ENCODE measurements around the gene RIPOR3. TPM values are rescaled to one million over a fixed set of nuclear protein-coding genes. Genes with fewer than 3 reads are reported as not detected.
"Not testable (repeated sequence)": the region's sequence is repeated elsewhere in the genome, so short reads cannot be mapped to it uniquely, and the experiment has no call there.

The RIPOR3 gene
- polyA plus RNA-seq, 5 donors, result 2.2 to 4.1 (median 3.0) TPM

DNA sequence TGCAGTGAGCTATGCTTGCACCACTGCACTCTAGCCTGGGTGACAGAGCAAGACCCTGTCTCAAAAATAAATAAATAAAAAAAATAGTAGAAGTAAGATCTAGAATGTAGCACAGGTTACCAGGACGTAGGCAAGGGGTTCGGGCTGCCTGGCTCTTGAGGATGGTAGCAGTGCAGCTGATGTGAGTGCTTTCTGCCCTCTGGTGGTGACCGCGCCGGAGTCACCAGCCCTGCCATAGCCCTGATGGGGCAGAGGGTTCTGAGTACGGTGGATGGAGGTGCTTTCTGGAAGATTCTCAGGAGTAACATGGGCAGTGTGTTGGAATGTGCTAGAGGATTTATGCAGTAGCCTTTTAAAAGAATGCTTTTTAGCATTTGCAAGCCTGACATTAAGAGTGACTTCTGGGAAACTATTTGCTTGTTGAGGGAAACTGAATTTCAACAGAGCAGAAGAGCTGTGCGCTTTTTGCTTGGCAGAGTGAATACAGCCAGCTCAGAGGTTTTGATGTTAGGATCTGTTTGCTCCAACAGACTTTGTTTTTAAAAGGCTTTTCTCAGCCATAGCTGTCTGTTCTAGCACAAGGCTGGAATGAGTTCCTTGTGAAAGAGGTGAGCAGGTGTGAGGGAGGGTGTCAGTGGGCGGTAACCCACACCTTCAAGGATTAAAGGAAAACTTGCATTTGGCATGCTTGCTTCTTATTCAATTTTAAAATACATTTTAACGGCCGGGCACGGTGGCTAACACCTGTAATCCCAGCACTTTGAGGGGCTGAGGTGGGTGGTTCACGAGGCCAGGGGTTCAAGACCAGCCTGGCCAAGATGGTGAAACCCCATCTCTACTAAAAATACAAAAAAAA lies 115.2 kb downstream of the RIPOR3 start:
- peak in 1 of 2 donors; percentile 60 for DNase-seq

DNA sequence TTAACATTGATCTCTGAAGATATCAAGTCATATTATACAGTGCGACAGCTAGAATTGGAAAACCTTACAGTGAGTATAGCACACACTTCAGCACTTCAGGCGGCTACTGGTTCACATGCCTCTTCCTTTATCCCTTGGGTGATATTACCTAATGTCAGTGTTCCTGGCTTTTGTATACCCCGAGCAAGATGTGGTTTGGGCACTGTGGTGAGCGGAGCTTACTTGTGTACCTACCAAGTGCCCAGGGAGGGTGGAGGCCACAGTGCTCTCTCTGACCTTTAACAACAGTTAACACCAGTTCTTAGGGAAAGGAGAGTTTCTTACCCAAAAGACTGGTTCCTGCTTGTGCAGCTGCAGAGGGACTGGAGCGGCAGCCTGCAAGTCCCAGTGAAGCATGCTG lies 116.8 kb downstream of the RIPOR3 start:
- DNase-seq, result no peak

DNA sequence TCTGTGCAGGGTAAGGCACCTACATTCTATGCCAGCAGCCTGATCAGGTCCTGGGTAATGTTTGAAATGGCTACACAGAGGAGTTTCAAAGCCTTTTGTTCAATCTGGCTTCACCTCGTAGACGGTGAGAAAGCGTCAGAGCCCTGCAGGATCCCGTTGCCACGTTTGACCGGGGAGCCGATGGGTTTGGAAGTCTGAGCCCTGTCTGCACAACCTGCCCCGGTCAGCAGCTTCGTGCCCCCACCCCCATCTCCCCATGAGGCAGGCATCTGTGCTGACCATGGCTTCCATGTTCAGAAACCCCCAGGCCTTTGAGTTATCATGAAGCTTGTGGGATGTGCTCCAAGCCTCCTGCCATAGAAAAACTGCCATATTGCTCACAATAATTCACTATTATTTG lies 117.2 kb downstream of the RIPOR3 start:
- DNase-seq, result no peak

DNA sequence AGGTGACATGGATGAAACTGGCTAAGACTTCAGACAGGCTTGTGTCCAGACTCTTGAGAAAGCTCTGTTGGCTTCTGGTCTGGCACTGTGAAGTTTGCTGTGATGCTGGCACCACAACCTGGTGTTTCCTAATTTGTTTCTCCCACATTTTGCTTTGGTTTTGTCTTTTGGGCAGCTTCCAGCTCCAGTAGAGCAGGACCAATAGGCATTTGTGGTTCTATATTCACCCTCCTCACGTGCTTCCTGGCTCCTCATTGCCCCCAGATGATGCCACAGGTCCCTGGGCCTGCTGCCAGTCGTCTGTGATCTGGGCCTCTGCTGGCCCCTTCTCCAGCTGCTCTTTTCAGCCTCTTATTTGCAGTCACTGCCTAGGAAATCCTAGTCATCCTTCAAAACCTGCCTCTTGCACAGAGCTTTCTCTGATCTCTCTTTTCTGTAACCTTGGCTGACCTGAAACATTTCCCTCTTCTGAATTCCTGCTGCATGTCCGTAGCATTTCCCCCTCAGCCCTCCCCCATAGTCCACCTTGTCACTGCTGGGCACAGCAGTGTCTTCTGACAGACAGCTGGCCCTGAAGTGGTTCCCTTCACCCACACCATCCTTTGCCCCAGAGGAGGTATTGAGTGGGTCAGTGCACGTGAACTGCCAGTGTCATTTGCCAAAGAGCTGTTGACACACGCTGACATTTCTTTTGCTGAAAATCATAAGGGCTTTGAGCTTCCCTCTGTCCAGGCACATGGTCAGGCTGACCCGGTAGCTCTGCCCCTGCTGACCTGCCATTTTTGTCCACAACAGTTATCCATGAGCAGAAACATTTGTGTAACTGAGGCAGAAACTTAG lies 118.2 kb downstream of the RIPOR3 start:
- DNase-seq, result peak in 1 of 2 donors; percentile 36

DNA sequence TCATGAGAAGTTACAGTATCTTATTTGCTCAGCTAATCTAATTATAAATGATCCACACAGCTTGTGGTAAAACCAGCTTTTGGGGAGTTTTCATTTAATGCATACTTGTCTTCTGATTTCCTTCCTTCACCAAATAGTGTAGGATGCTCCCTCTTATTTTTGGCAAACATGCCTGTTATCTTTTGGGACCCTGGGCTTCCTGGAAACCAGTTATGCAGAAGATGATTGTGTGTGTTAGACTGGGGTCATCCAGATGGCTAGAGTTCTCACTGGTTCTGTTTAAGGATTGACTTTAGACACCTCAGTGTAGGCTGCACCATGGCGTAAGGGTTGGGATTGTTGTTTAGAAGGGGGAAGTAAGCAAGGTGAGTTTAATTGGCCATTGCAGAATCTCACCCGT lies 119.9 kb downstream of the RIPOR3 start:
- no peak for DNase-seq

DNA sequence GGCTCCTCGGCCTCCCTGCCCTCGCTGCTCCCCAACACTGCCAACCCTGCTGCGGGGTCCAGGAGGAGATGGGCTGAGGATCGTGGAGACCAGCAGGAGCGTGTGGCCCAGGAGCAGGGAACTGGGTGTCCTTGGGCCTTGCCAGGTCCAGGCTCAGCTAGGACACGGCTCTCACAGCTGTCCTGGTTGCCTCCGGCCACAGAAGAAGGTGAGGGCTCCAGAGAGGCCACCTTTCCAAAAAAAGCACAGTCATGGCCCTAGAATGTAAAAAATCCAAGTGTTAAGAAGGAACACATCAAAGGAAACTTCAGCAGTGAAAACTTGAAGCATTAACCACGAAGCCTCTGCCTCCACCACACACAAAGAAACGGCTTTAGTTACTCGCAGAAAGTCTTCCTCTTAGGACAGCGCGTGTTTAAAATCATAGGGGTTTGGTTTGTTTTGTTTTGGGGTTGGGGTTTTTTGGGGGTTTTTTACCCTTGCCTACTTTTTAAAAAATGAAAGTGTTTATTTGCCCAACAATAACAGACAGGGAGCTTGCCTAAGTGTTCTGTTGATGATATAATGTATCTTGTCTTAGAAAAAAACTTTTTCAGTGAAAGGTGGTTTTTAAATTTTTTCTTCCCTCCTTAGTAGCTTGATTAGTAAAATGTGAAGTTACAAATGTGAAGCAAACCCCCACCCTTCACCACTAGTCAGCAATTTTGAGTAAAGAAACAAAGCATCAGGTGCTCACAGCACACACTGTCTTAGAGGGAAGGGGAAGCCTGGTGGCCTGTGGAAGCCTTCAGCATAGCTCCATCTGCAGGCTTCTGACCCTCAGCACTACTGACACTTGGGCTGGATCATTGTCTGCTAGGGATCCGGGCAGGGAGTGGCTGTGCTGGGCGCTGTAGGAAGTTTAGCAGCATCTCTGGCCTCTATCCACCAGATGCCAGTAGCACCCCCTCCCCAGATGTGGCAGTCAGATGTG lies 121.2 kb downstream of the RIPOR3 start:
- DNase-seq, result no peak

DNA sequence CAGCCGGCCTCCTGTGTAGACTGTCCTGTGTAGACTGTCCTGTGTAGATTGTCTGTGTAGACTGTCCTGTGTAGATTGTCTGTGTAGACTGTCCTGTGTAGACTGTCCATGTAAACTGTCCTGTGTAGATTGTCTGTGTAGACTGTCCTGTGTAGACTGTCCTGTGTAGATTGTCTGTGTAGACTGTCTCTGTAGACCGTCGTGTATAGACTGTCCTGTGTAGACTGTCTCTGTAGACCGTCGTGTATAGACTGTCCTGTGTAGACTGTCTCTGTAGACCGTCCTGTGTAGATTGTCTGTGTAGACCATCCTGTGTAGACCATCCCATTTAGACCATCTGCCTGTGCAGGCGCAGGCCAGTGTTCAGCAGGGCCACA lies 121.9 kb downstream of the RIPOR3 start:
- not testable (repeated sequence) for DNase-seq

DNA sequence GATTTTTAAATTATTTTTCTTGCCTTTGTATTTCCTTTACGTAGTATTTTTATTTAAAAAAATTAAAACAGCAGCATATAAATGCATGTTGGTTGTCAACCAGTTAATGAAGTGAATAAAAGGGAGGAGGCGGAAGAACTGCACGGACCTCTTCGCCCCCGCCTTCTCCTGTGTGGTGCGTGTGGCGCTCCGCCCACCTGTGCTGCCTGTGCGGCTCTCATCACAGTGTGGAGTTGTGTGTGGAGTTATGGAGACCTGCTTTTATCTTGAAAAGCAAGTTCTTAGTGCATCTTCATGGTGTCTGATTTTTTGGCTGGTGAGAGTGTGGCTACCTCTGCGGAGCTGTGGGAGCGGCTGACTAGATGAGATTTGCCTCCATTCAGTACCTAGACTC lies 122.8 kb downstream of the RIPOR3 start:
- no peak for DNase-seq

DNA sequence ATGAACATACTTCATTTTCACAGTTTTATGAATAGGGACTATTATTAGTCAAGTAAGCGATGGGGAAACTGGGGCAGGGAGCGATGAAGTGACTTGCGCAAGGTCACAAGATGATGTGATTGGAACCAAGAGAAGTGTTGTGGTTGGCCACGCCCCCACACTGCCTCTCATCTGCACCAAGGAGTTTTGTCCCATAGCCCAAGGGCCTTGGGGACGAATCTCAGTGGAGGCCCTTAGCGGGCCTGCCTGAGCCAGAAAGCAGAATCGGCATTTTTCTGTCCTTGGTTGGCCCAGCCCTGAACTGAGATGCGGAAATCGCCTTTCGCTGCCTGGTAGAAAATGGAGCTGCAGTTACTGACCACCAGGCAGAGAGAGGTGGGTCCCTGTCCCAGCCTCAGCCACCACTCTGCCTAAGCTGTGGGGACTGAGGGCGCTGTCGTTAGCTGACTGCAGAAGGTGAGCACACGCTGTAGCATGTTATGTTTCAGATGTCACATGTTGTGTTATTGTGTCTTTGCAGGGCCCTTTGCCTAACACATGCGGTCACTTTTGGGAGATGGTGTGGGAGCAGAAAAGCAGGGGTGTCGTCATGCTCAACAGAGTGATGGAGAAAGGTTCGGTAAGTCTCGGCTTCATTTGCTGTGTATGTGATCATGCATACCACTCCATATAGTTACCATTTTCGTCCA lies 123.3 kb downstream of the RIPOR3 start:
- DNase-seq, result no peak

DNA sequence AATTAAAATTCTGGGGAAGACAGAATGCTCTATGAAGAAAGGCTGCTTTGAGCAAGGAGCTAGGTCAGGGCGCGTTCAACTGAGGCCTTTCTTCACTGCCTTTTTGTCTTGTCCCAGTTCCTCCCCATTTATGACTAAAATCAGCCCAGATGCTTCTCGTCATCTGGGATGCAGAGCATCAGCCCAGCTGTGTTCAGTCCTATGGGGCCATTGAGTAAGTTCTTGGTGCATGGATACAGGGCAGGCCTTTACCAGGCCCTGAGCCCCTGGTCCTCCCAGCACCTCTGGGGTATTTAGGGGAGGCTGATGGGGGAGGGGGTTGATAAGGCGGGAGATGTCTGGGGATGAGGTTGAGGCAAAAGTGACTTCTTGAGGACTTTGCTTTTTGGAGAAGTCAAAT lies 125.5 kb downstream of the RIPOR3 start:
- no peak for DNase-seq

DNA sequence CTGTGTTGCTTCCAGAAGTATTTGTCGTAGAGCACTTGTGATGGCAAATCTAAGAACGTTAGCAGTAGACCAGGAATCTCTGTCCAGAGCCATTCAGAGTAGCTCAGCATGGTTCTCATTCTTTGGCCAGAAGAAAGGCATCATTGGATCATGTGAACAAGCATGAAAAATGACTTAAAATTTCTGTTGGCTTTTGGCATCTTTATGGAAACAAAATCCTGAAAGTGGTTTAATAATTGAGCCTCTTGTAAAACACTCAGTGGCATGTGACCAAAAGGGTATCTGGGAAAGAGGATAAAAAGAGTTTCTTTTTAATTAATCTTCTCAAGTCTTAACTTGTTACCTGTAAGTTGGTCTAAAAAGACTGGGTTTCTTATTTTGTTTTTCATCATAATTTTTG lies 126.0 kb downstream of the RIPOR3 start:
- no peak for DNase-seq

DNA sequence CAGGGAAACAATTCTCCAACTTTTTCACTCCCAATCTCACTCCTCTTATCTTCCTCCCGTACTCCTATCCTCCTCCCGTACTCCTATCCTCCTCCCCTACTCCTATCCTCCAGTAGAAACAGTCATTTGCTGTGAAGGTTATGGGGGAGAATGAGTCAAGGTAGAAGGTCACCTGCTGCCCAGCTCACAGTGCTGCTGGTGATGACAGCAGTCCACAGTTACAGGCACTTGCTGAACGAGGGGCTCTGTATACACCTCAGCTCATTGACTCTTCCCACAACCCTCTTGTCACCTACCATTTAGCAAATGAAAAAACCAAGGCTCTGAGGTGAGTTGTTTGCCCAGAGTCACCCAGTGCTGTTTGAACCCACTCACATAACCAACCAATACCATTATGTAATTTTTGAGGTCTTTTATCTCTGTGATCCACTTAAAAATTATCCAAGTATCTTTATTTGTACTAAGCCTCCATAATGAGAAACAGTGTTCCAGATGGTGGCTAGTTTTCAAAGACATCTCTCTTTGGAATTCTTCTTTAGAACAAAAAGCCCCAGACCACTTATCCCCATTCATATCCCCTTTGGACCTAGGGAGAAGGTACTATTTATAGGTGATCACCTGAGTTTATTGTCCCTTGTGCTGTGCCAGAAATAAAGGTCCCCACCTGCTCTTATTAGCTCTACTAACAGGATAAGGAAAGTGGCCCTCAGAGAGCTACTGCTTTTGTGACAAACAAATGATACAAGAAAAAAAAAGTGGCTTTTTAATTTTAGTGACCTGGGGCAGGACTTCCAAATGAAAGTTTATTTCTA lies 128.0 kb downstream of the RIPOR3 start:
- DNase-seq, result no peak

DNA sequence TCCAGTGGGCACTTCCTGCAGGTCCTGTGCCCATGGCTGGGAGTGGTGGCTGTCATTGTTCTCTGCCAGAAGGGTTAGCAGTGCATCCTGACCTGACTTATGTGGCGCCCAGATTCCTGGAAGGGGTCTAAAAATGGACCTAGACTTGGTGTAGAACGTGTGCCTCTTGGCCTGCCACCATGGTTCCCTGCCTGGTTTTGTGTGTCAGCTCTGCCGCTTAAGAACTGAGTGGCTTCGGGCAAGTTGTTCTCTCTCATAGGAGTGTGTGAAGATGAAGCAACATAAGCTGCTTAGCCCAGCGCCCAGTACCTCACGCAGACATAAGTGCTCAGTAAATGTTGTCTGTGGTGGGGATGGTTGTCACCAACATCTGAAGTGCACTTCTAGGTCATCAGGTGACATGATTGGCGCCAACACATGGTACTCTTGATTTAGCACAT lies 129.1 kb downstream of the RIPOR3 start:
- no peak for DNase-seq

DNA sequence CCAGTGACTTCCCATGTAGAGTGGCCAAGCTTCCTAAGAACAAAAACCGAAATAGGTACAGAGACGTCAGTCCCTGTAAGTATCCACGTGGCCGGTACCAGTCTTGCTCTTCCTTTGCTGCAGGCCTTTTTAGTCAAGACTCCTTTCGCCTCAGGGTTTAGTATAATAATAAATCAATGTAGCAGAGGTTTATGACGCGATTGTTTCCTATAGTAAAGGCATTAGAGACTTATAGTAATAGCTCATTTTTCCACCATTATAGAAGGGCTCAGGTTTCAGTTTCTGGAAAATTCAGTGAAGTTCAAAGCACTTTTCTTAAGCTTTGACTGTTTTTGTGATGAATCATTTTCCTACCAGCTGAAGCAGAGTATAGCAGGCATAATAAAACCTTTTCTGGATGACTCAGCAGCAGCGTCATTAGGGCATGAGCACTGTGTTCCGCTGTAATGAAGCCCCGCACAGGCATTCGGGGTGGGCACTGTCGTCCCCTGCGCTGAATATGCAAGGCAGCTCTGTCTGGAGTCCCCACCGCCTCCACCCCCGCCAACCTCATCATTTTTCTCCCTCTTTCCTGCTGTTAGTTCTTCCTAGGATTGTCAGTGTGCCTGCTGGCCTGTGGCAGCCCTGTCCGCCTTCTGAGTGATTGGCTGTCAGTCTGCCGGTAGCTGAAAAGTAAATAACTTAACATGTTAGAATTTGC lies 129.8 kb downstream of the RIPOR3 start:
- no peak for DNase-seq

DNA sequence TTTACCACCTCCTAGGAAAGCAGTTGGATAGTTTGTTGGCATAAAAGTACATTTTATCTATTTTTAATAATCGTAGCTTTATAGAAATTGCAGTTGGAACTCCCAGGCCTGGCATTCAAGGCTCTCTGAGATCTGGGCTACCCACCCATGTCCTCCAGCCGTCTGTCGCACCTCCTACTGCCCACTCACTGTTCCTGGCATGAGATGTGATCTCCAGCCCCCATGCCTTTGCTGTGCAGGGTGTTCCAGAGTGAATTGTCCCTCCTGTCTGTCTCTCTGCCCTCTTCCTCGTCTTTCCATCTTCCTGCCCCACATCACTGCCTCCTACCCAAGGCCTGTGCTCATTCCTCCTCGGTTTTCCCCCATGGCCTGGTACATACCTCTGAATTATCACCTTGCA lies 130.5 kb downstream of the RIPOR3 start:
- no peak for DNase-seq

DNA sequence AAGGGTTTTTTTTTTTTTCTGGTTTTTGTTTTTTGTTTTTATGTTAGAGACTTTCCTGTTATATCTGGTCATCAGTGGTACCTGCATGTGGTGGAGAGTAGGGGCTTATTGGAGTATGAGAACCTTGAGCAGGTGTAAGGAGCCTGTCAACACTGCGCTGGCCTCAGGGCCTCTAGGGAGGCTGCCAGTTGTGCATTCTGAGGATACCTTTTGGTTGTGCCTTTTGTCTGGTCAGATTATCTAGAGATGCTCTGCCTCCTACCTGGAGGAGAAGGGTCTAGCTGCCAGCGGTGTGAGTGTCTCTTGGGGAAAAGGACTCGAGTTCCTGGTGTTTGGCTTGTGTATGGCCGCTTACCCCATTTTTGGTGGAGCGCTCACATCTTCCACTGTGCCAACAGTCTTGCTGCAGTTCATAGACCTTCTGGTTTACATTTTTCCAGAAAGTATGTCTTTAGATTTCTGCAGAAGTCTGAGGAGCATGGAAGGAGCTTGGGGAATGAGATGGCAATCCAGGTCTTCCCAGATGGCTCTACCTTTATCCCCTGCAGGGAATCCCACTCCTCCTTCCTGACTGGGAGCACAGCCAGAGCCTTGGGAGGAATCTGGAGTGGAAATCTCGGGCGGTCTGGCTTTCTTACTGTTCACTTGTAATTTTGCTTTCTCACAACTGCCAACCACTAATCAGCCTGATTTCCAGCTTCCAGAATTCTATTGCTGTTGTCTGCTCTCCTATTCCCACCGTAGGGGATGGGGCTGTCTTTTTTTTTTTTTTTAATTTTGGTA lies 131.3 kb downstream of the RIPOR3 start:
- DNase-seq, result no peak

DNA sequence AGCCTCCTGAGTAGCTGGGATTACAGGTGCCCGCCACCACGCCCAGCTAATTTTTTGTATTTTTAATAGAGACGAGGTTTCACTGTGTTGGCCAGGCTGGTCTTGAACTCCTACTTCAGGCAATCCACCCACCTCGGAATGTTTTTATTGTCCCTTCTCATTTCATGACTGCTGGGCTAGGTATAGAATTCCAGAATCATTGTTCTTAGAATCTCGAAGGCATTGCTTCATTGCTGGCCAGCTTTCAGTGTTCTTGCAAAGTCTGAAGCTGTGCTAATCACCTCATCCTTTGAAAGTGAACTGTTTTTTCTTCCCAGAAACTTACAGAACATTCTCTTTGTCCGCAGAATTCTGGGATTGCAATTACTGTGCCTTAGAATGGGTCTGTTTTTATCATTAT lies 132.2 kb downstream of the RIPOR3 start:
- no peak for DNase-seq

DNA sequence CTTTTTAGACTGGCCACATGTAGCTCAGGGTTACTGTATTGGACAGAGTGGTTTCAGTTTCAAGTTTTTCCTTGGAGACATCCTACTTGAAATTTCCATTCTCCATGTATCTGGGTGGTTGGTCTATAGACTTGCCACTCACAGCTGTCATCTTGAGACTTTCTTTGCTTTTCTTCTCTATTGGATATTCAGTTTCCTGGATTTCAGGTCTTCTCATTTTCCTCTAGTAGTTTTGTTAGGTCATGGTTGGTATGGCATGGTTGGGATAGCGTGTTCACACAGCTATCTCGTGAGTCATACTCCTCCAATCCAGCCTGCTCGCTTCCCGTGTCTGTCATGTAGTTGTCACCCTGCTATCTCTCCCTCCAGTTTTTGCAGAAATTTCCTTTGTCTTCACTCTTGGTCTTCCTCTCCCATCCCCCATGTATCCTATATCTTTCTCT lies 132.8 kb downstream of the RIPOR3 start:
- no peak for DNase-seq

Data from right lung (tissue), 5 donors.